ENCODE results near the gene BCKDHA.
"Not testable (repeated sequence)": the region's sequence is repeated elsewhere in the genome, so short reads cannot be mapped to it uniquely, and the experiment has no call there.

DNA sequence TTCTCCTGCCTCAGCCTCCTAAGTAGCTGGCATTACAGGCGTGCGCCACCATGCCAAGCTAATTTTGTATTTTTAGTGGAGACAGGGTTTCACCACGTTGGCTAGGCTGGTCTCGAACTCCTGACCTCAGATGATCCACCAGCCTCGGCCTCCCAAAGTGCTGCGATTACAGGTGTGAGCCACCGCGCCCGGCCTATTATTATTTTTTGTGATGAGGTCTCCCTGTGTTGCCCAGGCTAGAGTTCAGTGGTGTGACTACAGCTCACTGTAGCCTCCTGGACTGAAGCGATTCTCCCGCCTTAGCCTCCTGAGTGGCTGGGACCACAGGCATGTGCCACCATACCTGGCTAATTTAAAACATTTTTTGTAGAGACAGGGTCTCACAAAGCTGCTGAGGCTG, 37.8 kb downstream of the BCKDHA start:
- TF ChIP-seq, protein P1, sequence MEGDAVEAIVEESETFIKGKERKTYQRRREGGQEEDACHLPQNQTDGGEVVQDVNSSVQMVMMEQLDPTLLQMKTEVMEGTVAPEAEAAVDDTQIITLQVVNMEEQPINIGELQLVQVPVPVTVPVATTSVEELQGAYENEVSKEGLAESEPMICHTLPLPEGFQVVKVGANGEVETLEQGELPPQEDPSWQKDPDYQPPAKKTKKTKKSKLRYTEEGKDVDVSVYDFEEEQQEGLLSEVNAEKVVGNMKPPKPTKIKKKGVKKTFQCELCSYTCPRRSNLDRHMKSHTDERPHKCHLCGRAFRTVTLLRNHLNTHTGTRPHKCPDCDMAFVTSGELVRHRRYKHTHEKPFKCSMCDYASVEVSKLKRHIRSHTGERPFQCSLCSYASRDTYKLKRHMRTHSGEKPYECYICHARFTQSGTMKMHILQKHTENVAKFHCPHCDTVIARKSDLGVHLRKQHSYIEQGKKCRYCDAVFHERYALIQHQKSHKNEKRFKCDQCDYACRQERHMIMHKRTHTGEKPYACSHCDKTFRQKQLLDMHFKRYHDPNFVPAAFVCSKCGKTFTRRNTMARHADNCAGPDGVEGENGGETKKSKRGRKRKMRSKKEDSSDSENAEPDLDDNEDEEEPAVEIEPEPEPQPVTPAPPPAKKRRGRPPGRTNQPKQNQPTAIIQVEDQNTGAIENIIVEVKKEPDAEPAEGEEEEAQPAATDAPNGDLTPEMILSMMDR (IDR thresholded peaks at IDR 0.05 in 2 of 3, conservative IDR thresholded peaks at IDR 0.05 in 1 of 3; ENCODE audit: insufficient read depth in 2 of 3, low read depth in 1 of 3, low read length in 3 of 3) = not testable (repeated sequence)
- not testable (repeated sequence) for TF ChIP-seq HSF4 (CRISPR knock-in tag; IDR thresholded peaks at IDR 0.05; ENCODE audit: borderline replicate concordance)

All from K562 (cell line).